ENCODE results near the gene CYS1. TPM values are rescaled to one million over a fixed set of nuclear protein-coding genes. Genes with fewer than 3 reads are reported as not detected.

Gene CYS1
- total and polyA plus RNA-seq, 2 of the 13 experiments (the other 11 are each of a cell fraction or from before 2014, with no cell fraction given), result 0.04 TPM; not detected in 1

DNA sequence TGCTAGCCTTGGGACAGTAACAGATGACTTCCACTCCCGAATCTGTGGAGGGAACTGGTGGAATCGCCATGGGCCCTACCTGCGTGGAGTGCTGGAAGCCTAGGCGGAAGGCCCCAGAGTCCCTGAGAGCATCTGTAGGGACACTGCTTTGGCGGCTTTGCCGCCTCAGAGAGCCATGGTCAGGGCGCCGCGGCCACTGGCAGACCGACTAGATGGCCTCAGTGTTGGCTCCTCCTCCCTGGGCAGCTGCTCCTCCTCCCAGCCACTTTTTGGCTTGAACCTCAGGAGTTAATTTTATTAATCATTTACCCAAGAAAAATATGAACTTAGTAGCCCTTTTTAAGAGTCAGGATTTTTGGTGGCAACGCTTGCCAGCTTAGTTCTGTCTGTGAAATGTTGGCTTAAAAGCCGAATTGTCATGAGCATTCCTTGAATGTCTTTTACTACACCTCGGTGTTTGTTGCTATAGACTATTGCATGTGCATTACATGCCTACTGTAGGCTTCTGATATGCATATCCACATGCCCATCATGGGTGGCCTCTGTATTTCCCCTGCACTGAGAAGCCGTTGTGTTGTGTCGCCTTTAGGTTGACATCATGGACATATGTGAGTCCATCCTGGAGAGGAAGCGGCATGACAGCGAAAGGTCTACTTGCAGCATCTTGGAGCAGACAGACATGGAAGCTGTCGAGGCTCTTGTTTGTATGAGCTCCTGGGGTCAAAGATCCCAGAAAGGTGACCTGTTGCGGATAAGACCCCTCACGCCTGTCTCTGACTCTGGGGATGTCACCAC lies 34.5 kb downstream of the CYS1 start (continued):
- TF ChIP-seq NBN (conservative IDR thresholded peaks at IDR 0.05) (no peak), NFKB2 (CRISPR knock-in tag; IDR thresholded peaks at IDR 0.05; ENCODE audit: borderline replicate concordance) (peak; percentile 31; the same call in 1 of the 2 replicates), SMAD9 (CRISPR knock-in tag; IDR thresholded peaks at IDR 0.05) (no peak), JUND (CRISPR knock-in tag; IDR thresholded peaks at IDR 0.05) (no peak)
- TF ChIP-seq, protein P1, sequence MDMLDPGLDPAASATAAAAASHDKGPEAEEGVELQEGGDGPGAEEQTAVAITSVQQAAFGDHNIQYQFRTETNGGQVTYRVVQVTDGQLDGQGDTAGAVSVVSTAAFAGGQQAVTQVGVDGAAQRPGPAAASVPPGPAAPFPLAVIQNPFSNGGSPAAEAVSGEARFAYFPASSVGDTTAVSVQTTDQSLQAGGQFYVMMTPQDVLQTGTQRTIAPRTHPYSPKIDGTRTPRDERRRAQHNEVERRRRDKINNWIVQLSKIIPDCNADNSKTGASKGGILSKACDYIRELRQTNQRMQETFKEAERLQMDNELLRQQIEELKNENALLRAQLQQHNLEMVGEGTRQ (IDR thresholded peaks at IDR 0.05; ENCODE audit: low read depth, low read length), result 0 out of 2 replicates have a peak, but pooled peaks have one; percentile 6
- TF ChIP-seq, protein P1 (CRISPR knock-in tag; IDR thresholded peaks at IDR 0.05; ENCODE audit: borderline replicate concordance), result no peak
- TF ChIP-seq, protein P2, sequence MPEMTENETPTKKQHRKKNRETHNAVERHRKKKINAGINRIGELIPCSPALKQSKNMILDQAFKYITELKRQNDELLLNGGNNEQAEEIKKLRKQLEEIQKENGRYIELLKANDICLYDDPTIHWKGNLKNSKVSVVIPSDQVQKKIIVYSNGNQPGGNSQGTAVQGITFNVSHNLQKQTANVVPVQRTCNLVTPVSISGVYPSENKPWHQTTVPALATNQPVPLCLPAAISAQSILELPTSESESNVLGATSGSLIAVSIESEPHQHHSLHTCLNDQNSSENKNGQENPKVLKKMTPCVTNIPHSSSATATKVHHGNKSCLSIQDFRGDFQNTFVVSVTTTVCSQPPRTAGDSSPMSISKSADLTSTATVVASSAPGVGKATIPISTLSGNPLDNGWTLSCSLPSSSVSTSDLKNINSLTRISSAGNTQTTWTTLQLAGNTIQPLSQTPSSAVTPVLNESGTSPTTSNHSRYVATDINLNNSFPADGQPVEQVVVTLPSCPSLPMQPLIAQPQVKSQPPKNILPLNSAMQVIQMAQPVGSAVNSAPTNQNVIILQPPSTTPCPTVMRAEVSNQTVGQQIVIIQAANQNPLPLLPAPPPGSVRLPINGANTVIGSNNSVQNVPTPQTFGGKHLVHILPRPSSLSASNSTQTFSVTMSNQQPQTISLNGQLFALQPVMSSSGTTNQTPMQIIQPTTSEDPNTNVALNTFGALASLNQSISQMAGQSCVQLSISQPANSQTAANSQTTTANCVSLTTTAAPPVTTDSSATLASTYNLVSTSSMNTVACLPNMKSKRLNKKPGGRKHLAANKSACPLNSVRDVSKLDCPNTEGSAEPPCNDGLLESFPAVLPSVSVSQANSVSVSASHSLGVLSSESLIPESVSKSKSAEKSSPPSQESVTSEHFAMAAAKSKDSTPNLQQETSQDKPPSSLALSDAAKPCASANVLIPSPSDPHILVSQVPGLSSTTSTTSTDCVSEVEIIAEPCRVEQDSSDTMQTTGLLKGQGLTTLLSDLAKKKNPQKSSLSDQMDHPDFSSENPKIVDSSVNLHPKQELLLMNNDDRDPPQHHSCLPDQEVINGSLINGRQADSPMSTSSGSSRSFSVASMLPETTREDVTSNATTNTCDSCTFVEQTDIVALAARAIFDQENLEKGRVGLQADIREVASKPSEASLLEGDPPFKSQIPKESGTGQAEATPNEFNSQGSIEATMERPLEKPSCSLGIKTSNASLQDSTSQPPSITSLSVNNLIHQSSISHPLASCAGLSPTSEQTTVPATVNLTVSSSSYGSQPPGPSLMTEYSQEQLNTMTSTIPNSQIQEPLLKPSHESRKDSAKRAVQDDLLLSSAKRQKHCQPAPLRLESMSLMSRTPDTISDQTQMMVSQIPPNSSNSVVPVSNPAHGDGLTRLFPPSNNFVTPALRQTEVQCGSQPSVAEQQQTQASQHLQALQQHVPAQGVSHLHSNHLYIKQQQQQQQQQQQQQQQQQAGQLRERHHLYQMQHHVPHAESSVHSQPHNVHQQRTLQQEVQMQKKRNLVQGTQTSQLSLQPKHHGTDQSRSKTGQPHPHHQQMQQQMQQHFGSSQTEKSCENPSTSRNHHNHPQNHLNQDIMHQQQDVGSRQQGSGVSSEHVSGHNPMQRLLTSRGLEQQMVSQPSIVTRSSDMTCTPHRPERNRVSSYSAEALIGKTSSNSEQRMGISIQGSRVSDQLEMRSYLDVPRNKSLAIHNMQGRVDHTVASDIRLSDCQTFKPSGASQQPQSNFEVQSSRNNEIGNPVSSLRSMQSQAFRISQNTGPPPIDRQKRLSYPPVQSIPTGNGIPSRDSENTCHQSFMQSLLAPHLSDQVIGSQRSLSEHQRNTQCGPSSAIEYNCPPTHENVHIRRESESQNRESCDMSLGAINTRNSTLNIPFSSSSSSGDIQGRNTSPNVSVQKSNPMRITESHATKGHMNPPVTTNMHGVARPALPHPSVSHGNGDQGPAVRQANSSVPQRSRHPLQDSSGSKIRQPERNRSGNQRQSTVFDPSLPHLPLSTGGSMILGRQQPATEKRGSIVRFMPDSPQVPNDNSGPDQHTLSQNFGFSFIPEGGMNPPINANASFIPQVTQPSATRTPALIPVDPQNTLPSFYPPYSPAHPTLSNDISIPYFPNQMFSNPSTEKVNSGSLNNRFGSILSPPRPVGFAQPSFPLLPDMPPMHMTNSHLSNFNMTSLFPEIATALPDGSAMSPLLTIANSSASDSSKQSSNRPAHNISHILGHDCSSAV (CRISPR knock-in tag; IDR thresholded peaks at IDR 0.05; ENCODE audit: borderline replicate concordance), result no peak
- TF ChIP-seq, protein P3, sequence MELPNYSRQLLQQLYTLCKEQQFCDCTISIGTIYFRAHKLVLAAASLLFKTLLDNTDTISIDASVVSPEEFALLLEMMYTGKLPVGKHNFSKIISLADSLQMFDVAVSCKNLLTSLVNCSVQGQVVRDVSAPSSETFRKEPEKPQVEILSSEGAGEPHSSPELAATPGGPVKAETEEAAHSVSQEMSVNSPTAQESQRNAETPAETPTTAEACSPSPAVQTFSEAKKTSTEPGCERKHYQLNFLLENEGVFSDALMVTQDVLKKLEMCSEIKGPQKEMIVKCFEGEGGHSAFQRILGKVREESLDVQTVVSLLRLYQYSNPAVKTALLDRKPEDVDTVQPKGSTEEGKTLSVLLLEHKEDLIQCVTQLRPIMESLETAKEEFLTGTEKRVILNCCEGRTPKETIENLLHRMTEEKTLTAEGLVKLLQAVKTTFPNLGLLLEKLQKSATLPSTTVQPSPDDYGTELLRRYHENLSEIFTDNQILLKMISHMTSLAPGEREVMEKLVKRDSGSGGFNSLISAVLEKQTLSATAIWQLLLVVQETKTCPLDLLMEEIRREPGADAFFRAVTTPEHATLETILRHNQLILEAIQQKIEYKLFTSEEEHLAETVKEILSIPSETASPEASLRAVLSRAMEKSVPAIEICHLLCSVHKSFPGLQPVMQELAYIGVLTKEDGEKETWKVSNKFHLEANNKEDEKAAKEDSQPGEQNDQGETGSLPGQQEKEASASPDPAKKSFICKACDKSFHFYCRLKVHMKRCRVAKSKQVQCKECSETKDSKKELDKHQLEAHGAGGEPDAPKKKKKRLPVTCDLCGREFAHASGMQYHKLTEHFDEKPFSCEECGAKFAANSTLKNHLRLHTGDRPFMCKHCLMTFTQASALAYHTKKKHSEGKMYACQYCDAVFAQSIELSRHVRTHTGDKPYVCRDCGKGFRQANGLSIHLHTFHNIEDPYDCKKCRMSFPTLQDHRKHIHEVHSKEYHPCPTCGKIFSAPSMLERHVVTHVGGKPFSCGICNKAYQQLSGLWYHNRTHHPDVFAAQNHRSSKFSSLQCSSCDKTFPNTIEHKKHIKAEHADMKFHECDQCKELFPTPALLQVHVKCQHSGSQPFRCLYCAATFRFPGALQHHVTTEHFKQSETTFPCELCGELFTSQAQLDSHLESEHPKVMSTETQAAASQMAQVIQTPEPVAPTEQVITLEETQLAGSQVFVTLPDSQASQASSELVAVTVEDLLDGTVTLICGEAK (IDR thresholded peaks at IDR 0.05), result no peak
- TF ChIP-seq, protein P3 (CRISPR knock-in tag; IDR thresholded peaks at IDR 0.05), result no peak

All from HepG2 (cell line).